ENCODE results near the gene CC2D1A.
"Not testable (repeated sequence)": the region's sequence is repeated elsewhere in the genome, so short reads cannot be mapped to it uniquely, and the experiment has no call there.

CC2D1A gene

DNA sequence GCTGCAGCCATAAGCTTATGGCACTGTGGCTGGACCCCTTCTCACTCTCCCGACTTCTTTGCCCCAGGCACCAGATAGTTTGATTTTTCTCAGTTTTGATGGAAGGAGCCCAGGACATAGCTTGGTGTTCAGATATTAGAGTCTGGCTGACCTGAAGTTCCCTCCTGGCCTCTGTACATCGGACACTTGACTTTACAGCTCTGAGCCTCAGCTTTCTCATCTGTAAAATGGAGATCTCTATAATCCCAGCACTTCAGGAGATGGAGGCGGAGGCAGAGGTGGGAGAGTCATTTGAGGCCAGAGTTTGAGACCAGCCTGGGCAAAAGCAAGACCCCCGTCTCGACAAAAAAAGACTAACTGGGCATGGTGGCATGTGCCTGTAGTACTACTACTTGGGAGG, 909 bp downstream of the CC2D1A start:
- ATAC-seq (replicated peaks) (no peak), DNase-seq (no peak)
- Mint-ChIP-seq H3K27me3 (no peaks in the 10 kb centered on the region), H3K4me3 (peak overlapping the region; percentile 87 to 93), H3K36me3 (peaks cover 6 to 19% of the 10 kb centered on the region in 2 donors), H3K9me3 (peaks cover 0 to 1% of the 10 kb centered on the region in 2 donors), H3K4me1 (peaks cover 9 to 16% of the 10 kb centered on the region in 2 donors), H3K27ac (peak overlapping the region; percentile 76)

DNA sequence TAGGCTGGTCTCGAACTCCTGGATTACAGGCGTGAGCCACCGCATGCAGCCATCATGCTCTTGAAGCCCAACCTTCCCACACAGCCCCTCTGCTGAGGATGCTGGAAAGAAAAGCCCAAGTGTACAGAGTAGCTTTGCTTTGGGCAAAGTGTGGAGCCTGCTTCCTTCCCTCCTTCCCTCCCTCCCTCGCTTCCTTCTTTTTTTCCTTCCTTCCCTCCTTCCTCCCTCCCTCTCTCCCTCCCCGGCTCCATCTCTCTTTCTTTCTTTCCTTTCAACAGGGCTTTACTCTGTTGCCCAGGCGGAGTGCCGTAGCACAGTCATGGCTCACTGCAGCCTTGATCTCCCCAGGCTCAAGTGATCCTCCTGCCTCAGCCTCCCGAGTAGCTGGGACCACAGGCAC, 2.7 kb downstream of the CC2D1A start:
- peaks cover 9 to 21% of the 10 kb centered on the region in 2 donors for H3K36me3 Mint-ChIP-seq
- no peak for DNase-seq
- H3K4me3 Mint-ChIP-seq: no peak overlapping the region
- no peak for ATAC-seq (replicated peaks)
- peaks cover 0 to 1% of the 10 kb centered on the region in 2 donors for H3K9me3 Mint-ChIP-seq
- peaks cover 9 to 16% of the 10 kb centered on the region in 2 donors for H3K4me1 Mint-ChIP-seq
- no peak overlapping the region for H3K27ac Mint-ChIP-seq
- no peaks in the 10 kb centered on the region for H3K27me3 Mint-ChIP-seq

DNA sequence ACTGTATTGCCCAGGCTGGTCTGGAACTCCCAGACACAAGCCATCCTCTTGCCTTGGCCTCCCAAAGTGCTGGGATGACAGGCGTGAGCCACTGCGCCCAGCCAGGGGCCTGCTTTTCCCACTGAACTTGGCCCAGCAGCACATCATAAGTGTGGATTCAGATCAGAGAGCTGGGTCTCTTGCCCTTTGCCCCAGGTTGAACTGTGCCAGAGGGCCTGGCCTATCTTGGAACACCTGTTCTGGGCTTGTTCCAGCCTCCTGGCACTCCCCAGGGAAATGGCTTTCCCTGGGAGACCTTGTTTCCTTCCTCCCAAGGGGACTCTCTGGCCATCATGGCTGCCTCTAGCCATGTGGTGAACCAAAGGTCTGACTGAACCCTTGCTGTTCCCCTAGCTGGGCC, 3.4 kb downstream of the CC2D1A start:
- Mint-ChIP-seq H3K4me3 (no peak overlapping the region), H3K27me3 (no peaks in the 10 kb centered on the region), H3K4me1 (peaks cover 9 to 16% of the 10 kb centered on the region in 2 donors), H3K9me3 (peaks cover 0 to 1% of the 10 kb centered on the region in 2 donors), H3K27ac (peak overlapping the region; percentile 57), H3K36me3 (peaks cover 9 to 21% of the 10 kb centered on the region in 2 donors)
- DNase-seq (no peak), ATAC-seq (replicated peaks) (no peak)

DNA sequence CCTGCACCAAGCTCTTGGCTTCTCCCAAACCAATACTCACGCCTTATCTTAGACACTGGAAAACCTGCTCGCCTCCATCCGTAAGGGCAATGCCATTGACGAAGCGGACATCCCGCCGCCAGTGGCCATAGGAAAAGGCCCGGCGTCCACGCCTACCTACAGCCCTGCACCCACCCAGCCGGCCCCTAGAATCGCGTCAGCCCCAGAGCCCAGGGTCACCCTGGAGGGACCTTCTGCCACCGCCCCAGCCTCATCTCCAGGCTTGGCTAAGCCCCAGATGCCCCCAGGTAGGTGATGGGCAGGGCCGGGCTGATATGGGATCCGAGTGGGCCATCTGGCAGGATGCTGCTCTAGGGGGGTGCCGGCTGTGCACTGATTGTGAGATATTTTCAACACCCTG, 7.4 kb downstream of the CC2D1A start:
- no peaks in the 10 kb centered on the region for H3K27me3 Mint-ChIP-seq
- ATAC-seq (replicated peaks) (no peak), DNase-seq (no peak)
- no peaks in the 10 kb centered on the region for H3K9me3 Mint-ChIP-seq
- H3K4me3 Mint-ChIP-seq: no peak overlapping the region
- no peak overlapping the region for H3K27ac Mint-ChIP-seq
- peaks cover 16 to 22% of the 10 kb centered on the region in 2 donors for H3K36me3 Mint-ChIP-seq
- H3K4me1 Mint-ChIP-seq: no peaks in the 10 kb centered on the region

DNA sequence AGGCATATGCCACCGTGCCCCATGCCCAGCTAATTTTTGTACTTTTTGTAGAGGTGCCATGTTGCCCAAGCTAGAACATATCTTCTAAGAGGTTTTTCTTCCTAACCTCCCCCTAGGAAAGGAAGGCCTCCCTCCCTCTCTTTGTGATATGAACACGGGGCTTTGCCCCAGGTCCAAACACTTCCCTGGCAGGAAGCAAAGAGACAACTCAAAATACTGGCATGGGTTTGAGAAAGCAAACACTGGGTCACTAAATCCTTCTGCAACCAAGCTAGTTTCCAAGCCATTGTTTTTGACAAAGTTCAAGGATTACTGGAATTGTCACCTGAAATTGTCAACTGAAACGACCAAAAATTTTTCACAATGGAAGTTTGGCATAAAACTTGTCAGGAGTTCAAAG, 8.8 kb downstream of the CC2D1A start:
- H3K27me3 Mint-ChIP-seq: no peaks in the 10 kb centered on the region
- no peaks in the 10 kb centered on the region for H3K9me3 Mint-ChIP-seq
- DNase-seq (no peak), ATAC-seq (replicated peaks) (no peak)
- H3K27ac Mint-ChIP-seq: no peak overlapping the region
- H3K36me3 Mint-ChIP-seq: peaks cover 23 to 26% of the 10 kb centered on the region in 2 donors
- no peak overlapping the region for H3K4me3 Mint-ChIP-seq
- H3K4me1 Mint-ChIP-seq: no peaks in the 10 kb centered on the region

DNA sequence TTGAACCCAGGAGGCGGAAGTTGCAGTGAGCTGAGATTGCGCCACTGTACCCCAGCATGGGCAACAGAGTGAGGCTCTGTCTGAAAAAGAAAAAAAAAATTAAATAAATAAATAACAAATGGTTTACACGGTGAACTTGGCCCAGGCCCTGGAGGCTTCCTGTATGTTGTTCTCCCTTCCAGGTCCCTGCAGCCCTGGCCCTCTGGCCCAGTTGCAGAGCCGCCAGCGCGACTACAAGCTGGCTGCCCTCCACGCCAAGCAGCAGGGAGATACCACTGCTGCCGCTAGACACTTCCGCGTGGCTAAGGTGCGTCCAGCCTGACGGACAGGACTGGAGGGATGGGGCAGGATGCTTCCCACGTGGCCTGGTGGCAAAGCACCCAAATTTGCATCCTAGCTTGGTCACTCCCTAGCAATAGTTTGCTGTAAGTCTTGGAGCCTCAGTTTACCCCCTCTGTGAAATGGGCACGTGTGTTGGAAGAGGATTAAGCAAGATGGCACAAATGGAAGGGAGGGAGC, 11.9 kb downstream of the CC2D1A start:
- no peaks in the 10 kb centered on the region for H3K27me3 Mint-ChIP-seq
- no peak for DNase-seq
- H3K27ac Mint-ChIP-seq: no peak overlapping the region
- ATAC-seq (replicated peaks): no peak
- H3K4me3 Mint-ChIP-seq: no peak overlapping the region
- no peaks in the 10 kb centered on the region for H3K4me1 Mint-ChIP-seq
- peaks cover 38 to 41% of the 10 kb centered on the region in 2 donors for H3K36me3 Mint-ChIP-seq
- H3K9me3 Mint-ChIP-seq: peaks cover 0 to 3% of the 10 kb centered on the region in 2 donors

DNA sequence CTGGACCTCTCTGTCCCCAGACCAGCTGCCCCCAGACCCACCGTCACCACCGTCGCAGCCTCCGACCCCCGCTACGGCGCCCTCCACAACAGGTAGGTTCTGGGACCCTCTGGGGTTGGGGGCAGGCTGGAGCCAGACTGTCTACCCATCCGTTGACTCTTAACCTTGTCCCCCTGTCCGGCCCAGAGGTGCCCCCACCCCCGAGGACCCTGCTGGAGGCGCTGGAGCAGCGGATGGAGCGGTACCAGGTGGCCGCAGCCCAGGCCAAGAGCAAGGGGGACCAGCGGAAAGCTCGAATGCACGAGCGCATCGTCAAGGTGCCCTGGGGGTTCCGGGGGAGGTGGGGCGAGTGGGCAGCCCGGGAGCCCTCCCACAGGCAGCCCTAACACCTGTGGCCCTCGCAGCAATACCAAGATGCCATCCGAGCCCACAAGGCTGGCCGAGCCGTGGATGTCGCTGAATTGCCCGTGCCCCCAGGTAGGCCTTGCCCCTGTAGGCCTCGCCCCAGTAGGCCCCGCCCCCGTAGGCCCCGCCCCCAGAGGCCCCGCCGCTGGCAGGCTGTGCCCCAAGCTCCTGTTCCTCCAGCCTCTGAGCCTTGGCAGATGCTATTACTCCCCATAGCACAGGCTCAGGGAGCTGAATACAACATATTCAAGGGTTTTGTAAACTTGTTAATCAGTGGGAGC, 12.9 kb downstream of the CC2D1A start:
- H3K36me3 Mint-ChIP-seq: peaks cover 44 to 46% of the 10 kb centered on the region in 2 donors
- H3K27me3 Mint-ChIP-seq: no peaks in the 10 kb centered on the region
- peaks cover 0 to 3% of the 10 kb centered on the region in 2 donors for H3K9me3 Mint-ChIP-seq
- DNase-seq (no peak), ATAC-seq (replicated peaks) (no peak)
- H3K4me3 Mint-ChIP-seq: no peak overlapping the region
- no peaks in the 10 kb centered on the region for H3K4me1 Mint-ChIP-seq
- no peak overlapping the region for H3K27ac Mint-ChIP-seq

DNA sequence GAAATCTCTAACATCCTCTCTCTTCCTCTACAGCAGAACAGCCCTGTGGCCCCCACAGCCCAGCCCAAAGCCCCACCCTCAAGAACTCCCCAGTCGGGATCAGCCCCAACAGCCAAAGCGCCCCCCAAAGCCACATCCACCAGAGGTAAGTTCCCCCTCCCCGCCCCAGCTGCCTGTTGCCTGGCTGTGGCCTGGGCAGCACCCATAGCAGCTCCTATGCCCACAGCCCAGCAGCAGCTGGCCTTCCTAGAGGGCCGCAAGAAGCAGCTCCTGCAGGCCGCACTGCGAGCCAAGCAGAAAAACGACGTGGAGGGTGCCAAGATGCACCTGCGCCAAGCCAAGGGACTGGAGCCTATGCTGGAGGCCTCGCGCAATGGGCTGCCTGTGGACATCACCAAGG, 14.5 kb downstream of the CC2D1A start:
- Mint-ChIP-seq H3K36me3 (peaks cover 56 to 57% of the 10 kb centered on the region in 2 donors), H3K9me3 (peaks cover 0 to 3% of the 10 kb centered on the region in 2 donors), H3K4me3 (no peak overlapping the region), H3K27ac (no peak overlapping the region), H3K27me3 (no peaks in the 10 kb centered on the region), H3K4me1 (no peaks in the 10 kb centered on the region)
- no peak for ATAC-seq (replicated peaks)
- DNase-seq: no peak

DNA sequence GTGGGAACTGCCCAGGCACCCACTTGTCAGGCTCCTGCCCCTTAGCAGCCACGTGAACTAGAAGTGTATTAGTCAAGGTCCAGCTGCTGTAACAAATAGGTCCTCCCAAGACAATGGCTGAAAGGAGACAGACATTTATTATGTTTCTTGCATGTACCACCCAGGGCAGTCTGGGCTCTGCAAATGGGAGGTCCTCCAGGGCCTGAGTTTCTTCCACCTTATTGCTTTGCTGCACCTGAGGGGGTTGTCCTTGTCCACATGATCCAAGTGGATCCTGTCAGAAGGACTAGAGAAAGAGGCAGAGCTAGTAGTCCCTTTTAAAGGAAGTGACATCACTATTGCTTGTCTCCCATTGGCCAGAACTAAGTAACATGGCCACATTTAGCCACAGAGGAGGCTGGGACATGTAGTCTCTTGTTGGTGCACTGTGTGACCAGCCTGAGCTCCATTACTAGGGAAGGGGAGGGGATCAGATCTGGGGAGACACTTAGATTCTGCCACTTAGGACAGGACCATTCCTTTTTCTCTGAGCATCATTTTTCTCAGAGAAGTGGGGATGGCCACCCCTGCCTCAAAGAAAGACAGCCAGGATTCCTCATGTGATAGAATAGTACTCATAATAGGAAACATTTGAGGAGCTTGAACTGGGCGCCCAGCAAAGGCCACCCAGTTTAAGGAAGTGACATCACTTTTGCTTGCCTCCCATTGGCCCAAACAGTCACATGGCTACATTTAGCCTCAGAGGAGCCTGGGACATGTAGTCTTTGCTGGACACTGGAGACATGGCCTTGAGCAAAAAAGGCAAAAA, 15.1 kb downstream of the CC2D1A start:
- Mint-ChIP-seq H3K4me3 (no peak overlapping the region), H3K27ac (no peak overlapping the region), H3K4me1 (no peaks in the 10 kb centered on the region), H3K36me3 (peaks cover 53 to 58% of the 10 kb centered on the region in 2 donors), H3K27me3 (no peaks in the 10 kb centered on the region), H3K9me3 (peaks cover 0 to 3% of the 10 kb centered on the region in 2 donors)
- peak; percentile 91 to 95 for ATAC-seq (replicated peaks)
- DNase-seq: peak; percentile 14

DNA sequence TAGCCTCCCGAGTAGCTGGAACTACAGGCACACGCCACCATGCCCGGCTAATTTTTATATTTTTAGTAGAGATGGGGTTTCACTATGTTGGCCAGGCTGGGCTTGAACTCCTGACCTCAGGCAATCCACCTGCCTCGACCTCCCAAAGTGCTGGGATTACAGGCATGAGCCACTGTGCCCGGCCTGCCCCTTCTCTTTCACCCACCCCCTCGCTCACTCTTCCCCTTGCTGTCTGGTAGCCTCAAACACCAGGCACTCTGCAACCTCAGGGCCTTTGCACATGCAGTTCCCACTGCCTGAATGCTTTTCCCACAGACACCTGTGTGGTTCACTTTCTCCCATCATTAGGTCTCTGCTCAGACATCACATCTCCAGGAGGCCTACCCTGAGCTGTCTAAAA, 16.1 kb downstream of the CC2D1A start:
- H3K4me1 Mint-ChIP-seq; H3K9me3 Mint-ChIP-seq; DNase-seq; ATAC-seq (replicated peaks); H3K27ac Mint-ChIP-seq; H3K27me3 Mint-ChIP-seq; H3K4me3 Mint-ChIP-seq: not testable (repeated sequence)
- H3K36me3 Mint-ChIP-seq: peaks cover 60 to 64% of the 10 kb centered on the region in 2 donors

DNA sequence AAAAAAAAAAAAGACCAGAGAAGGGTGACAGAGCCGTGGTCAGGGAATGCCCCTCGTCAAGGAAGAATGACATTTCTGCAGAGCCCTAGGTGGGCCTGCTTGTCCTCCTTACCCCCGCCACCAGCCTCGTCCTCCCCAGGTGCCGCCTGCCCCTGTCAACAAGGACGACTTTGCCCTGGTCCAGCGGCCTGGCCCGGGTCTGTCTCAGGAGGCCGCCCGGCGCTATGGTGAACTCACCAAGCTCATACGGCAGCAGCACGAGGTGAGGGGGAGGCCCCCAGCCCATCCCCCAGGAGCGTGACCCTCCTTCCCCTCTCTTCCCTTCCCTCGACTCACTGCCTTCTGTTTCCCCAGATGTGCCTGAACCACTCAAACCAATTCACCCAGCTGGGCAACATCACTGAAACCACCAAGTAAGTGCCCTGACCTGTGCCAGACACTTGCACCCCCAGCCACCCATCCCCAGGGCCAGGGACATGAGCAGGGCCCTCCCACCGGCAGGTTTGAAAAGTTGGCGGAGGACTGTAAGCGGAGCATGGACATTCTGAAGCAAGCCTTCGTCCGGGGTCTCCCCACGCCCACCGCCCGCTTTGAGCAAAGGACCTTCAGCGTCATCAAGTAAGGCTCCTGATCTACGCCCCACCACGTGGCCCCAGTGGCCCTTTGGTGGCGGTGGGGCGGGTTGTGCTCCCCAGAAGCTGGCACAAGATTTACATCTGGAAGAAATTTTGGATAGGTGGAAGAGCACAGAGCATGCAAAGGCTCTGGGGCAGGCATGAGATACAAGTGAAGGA, 17.4 kb downstream of the CC2D1A start:
- H3K9me3 Mint-ChIP-seq: peaks cover 0 to 3% of the 10 kb centered on the region in 2 donors
- ATAC-seq (replicated peaks): no peak
- no peaks in the 10 kb centered on the region for H3K27me3 Mint-ChIP-seq
- H3K36me3 Mint-ChIP-seq: peaks cover 63 to 71% of the 10 kb centered on the region in 2 donors
- H3K27ac Mint-ChIP-seq: no peak overlapping the region
- no peaks in the 10 kb centered on the region for H3K4me1 Mint-ChIP-seq
- H3K4me3 Mint-ChIP-seq: no peak overlapping the region
- no peak for DNase-seq

DNA sequence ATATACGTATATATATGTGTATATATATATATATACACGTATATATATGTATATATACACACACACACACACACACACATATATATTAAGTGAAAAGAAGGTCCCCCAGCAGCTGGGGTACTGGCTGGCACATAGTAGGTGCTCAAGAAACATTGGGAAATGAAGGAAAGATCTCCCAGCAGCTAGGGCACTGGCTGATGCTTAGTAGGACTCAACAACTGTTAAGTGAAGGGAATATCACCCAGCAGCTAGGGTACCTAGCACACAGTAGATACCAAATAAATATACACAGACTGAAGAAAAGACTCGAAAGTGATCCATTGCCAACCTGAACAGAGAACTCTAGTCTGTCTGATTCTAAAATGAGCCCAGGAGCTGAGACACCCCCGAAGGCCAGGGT, 20.0 kb downstream of the CC2D1A start:
- Mint-ChIP-seq H3K4me3 (no peak overlapping the region), H3K27ac (no peak overlapping the region), H3K4me1 (no peaks in the 10 kb centered on the region), H3K9me3 (peaks cover 0 to 3% of the 10 kb centered on the region in 2 donors), H3K36me3 (peaks cover 48 to 58% of the 10 kb centered on the region in 2 donors), H3K27me3 (no peaks in the 10 kb centered on the region)
- DNase-seq (no peak), ATAC-seq (replicated peaks) (no peak)

DNA sequence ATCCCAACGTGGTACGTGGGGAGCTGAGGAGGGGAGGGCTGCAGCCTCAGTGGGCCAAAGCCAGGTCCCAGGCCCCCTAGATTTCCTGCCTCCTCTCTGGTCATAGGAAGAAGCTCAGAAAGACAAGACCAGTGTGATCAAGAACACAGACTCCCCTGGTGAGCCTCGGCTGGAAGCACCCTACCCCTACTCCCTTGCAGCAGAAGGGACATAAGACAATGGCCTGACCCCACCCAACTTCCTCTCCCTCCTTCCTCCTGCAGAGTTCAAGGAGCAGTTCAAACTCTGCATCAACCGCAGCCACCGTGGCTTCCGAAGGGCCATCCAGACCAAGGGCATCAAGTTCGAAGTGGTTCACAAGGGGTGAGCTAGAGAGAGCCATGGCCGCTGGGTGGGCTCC, 20.7 kb downstream of the CC2D1A start:
- H3K27ac Mint-ChIP-seq: no peak overlapping the region
- no peaks in the 10 kb centered on the region for H3K9me3 Mint-ChIP-seq
- no peak for ATAC-seq (replicated peaks)

DNA sequence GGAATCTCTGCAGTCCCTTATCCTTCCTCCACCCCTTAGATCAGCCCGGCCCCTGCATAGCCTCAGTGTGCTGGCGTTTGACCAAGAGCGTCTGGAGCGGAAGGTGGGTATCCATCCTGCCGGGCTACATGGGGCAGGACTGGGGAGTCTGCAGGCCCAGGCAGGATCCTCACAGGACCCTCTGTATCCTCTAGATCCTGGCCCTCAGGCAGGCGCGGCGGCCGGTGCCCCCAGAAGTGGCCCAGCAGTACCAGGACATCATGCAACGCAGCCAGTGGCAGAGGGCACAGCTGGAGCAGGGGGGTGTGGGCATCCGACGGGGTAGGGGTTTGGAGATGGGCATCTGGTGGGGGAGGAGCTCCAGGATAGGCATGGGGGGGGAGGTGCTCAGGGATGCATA, 23.3 kb downstream of the CC2D1A start:
- ATAC-seq (replicated peaks) (no peak), DNase-seq (no peak)
- Mint-ChIP-seq H3K27me3 (peaks cover 0 to under 1% of the 10 kb centered on the region in 2 donors), H3K36me3 (peaks cover 26 to 35% of the 10 kb centered on the region in 2 donors), H3K4me3 (no peak overlapping the region), H3K9me3 (no peaks in the 10 kb centered on the region), H3K27ac (no peak overlapping the region), H3K4me1 (peaks cover under 1 to 3% of the 10 kb centered on the region in 2 donors)

More for the DNA sequence above, 20.7 kb downstream of the CC2D1A start:
- Mint-ChIP-seq H3K27me3 (no peaks in the 10 kb centered on the region), H3K4me1 (no peaks in the 10 kb centered on the region), H3K36me3 (peaks cover 44 to 51% of the 10 kb centered on the region in 2 donors), H3K4me3 (no peak overlapping the region)
- no peak for DNase-seq

Measured in stimulated activated naive B cell treated with anti-CD40 and anti-IgM and Interleukin-4, amounts not matched to agents 10 μg/mL and 1 μg/mL and 100 μg/mL, for 72 hours (primary cell).